Endothelial cell of umbilical vein (primary cell): Measurements from ENCODE around the gene TENM4. TPM values are rescaled to one million over a fixed set of nuclear protein-coding genes. Genes with fewer than 3 reads are reported as not detected.

Experiments used
- BruUV-seq: library from RNA; stranded (reverse); fragments of 400-500 nt; replicated peaks from 2 replicates; lab custom pipeline; 2021; lab: Mats Ljungman, UMichigan
- CTCF ChIA-PET: fragments of 300-600, 350-600 bp; sonication (Branson Sonifier 250); formaldehyde crosslinking; loops from one replicate; lab custom pipeline; 2021; ENCODE audit warnings: antibody characterized with exemption, inconsistent platforms; lab: Charles Lee
- POLR2A ChIA-PET: fragments of 300-600, 350-600 bp; sonication (Branson Sonifier 250); formaldehyde crosslinking; loops from one replicate; lab custom pipeline; 2021; ENCODE audit warnings: antibody characterized with exemption, inconsistent platforms; lab: Charles Lee
- DNase-seq: peaks from one replicate; pipeline ENCODE4 v3.0.0-alpha.2; 2011; ENCODE audit warnings: low read depth, low spot score
- FAIRE-seq: peaks from 2 replicates; lab custom pipeline; 2011; peaks lifted over from hg19 to GRCh38; lab: Jason Lieb, UNC
- H2AFZ ChIP-seq: 2 replicates; pipeline ENCODE4 v1.6.0; 2012; ENCODE audit warnings: low read depth, low read length, control low read depth, inconsistent platforms
- H3K27ac ChIP-seq: 2 replicates; pipeline ENCODE4 v1.5.1; 2011; ENCODE audit warnings: low read depth, mild to moderate bottlenecking, control low read depth, low read length, moderate library complexity; ENCODE audit not compliant: insufficient read depth
- H3K27me3 ChIP-seq, 2 experiments: 2 replicates each; pipeline versions ENCODE4 v1.6.0 to v1.6.1; 2011; ENCODE audit warnings: low read length in 2 of 2, mixed read lengths in 1 of 2; ENCODE audit not compliant: control insufficient read depth in 2 of 2, insufficient read depth in 2 of 2
- H3K36me3 ChIP-seq, 2 experiments: 2 replicates in 1 of 2; 3 replicates in 1 of 2; pipeline ENCODE4 v1.5.1; 2011; ENCODE audit warnings: low read length in 2 of 2, mild to moderate bottlenecking in 1 of 2, moderate library complexity in 1 of 2; ENCODE audit not compliant: control insufficient read depth in 2 of 2, insufficient read depth in 2 of 2; ENCODE audit errors: extremely low read depth in 1 of 2
- H3K4me1 ChIP-seq: 3 replicates; pipeline ENCODE4 v1.5.1; 2011; ENCODE audit warnings: mild to moderate bottlenecking, low read length; ENCODE audit not compliant: control insufficient read depth, insufficient read depth; ENCODE audit errors: extremely low read depth
- H3K4me2 ChIP-seq: 2 replicates; pipeline ENCODE4 v1.6.1; 2011; ENCODE audit warnings: low read length, control low read depth, mixed read lengths; ENCODE audit not compliant: insufficient read depth
- H3K4me3 ChIP-seq, 3 experiments: fragments of 200-600 bp in 1 of 3; sonication (generic), shearing (Covaris generic) in 1 of 3; replicated peaks in 1 of 3; 2 replicates each; pipeline ENCODE4 v1.5.1; 2011 to 2016; ENCODE audit warnings: control low read depth in 3 of 3, low read length in 3 of 3, mild to moderate bottlenecking in 2 of 3, inconsistent platforms in 1 of 3, low read depth in 1 of 3, moderate library complexity in 1 of 3; ENCODE audit not compliant: insufficient read depth in 1 of 3
- H3K79me2 ChIP-seq: 2 replicates; pipeline ENCODE4 v1.6.0; 2012; ENCODE audit warnings: low read length, inconsistent platforms; ENCODE audit not compliant: control insufficient read depth, insufficient read depth
- H3K9ac ChIP-seq: replicated peaks from 2 replicates; pipeline ENCODE3; 2011; ENCODE audit warnings: low read length, control low read depth; ENCODE audit not compliant: insufficient read depth; ENCODE audit errors: extremely low read depth
- H3K9me1 ChIP-seq: replicated peaks from 3 replicates; pipeline ENCODE4 v1.6.0; 2011; ENCODE audit warnings: mild to moderate bottlenecking, low read length; ENCODE audit not compliant: control insufficient read depth, insufficient read depth; ENCODE audit errors: extremely low read depth
- H3K9me3 ChIP-seq: replicated peaks from 2 replicates; pipeline ENCODE4 v1.5.1; 2012; ENCODE audit warnings: low read length, inconsistent platforms; ENCODE audit not compliant: control insufficient read depth, insufficient read depth
- H4K20me1 ChIP-seq: replicated peaks from 2 replicates; pipeline ENCODE3; 2011; ENCODE audit warnings: mild to moderate bottlenecking, low read length; ENCODE audit not compliant: control insufficient read depth, insufficient read depth; ENCODE audit errors: extremely low read depth
- CTCF ChIP-seq, 2 donors: IDR thresholded peaks; 1 replicate in 1 of 2; 2 replicates in 1 of 2; pipeline ENCODE4 v1.5.1; 2011; ENCODE audit warnings: low read length in 2 of 2, mild to moderate bottlenecking in 2 of 2, moderate library complexity in 2 of 2, control low read depth in 1 of 2, inconsistent platforms in 1 of 2, low read depth in 1 of 2; ENCODE audit not compliant: insufficient read depth in 1 of 2; ENCODE audit errors: extremely low read depth in 1 of 2
- EZH2 ChIP-seq: IDR thresholded peaks from 2 replicates; pipeline ENCODE4 v1.6.1; 2012; ENCODE audit warnings: borderline replicate concordance, low read depth, mild to moderate bottlenecking, moderate library complexity, low read length, inconsistent platforms; ENCODE audit not compliant: severe bottlenecking
- FOS ChIP-seq: IDR thresholded peaks from 2 replicates; pipeline ENCODE4 v1.6.1; 2011; ENCODE audit warnings: mild to moderate bottlenecking, low read length, moderate library complexity, borderline replicate concordance; ENCODE audit not compliant: insufficient read depth
- GATA2 ChIP-seq: IDR thresholded peaks from 2 replicates; pipeline ENCODE4 v1.7.0; 2011; ENCODE audit warnings: low read depth, mild to moderate bottlenecking, moderate library complexity, mixed read lengths, low read length; ENCODE audit not compliant: insufficient read length, insufficient read depth
- JUN ChIP-seq: IDR thresholded peaks from 2 replicates; pipeline ENCODE4 v1.6.1; 2011; ENCODE audit warnings: borderline replicate concordance, low read depth; ENCODE audit not compliant: insufficient read length, insufficient read depth
- MAX ChIP-seq: IDR thresholded peaks from 2 replicates; pipeline ENCODE4 v1.6.1; 2011; ENCODE audit not compliant: insufficient read depth, insufficient read length
- MYC ChIP-seq: IDR thresholded peaks from one replicate; pipeline ENCODE4 v1.6.1; 2011; ENCODE audit warnings: mild to moderate bottlenecking, low read depth, low read length
- POLR2A ChIP-seq: IDR thresholded peaks from 2 replicates; pipeline ENCODE4 v1.6.1; 2012; ENCODE audit warnings: low read depth, mild to moderate bottlenecking, control low read depth, low read length
- dilution Hi-C: fragments of 300-500 bp; cut with MboI; formaldehyde crosslinking; loops from one replicate; pipeline ENCODE4 v1.15.0; 2019; ENCODE audit warnings: low sequenced_read_pairs; ENCODE audit not compliant: extremely low pct_ligation_motif_present
- intact Hi-C: fragments of 100-400 bp; cut with micrococcal nuclease; formaldehyde crosslinking; loops from one replicate; pipeline ENCODE4 v1.10.0; 2022
- polyA plus RNA-seq, 4 experiments: library from polyadenylated mRNA; depleted of rRNA in 3 of 4; stranded (reverse) in 3 of 4; unstranded in 1 of 4; fragments of >200 nt; gene quantifications; 2 replicates each; pipeline versions ENCODE4 v1.2.1 to v1.2.3, GENCODE V29; 2011 to 2012; ENCODE audit warnings: missing spikeins in 1 of 4
- total RNA-seq: library from RNA; stranded (reverse); gene quantifications from 2 replicates; pipeline ENCODE4 v1.2.3, GENCODE V29; 2021

Gene TENM4
- total and polyA plus RNA-seq, 2 donors (not counting 3 experiments of a cell fraction or from before 2014, with no cell fraction given) = 0.06 to 0.27 TPM

GRCh38 chr11:79155237-79155636, 285.6 kb downstream of the TENM4 start:
- Histone ChIP-seq H3K79me2 (no peaks in the 10 kb centered on the region), H3K4me3 (no peak overlapping the region), H3K27me3 (no peaks in the 10 kb centered on the region), H3K4me2 (no peak overlapping the region), H2AFZ (no peak overlapping the region), H3K9me1 (no peaks in the 10 kb centered on the region), H4K20me1 (no peaks in the 10 kb centered on the region), H3K9ac (no peak overlapping the region), H3K4me1 (no peaks in the 10 kb centered on the region), H3K36me3 (no peaks in the 10 kb centered on the region), H3K27ac (no peak overlapping the region), H3K9me3 (no peaks in the 10 kb centered on the region)
- no peak for DNase-seq
- ChIA-PET CTCF (no interaction called here), POLR2A (no interaction called here)
- dilution Hi-C loops (no loop called here), intact Hi-C loops (no loop called here)
- FAIRE-seq = no peak
- no peak for TF ChIP-seq GATA2
- TF ChIP-seq JUN = no peak
- TF ChIP-seq POLR2A = no peak
- no peak for TF ChIP-seq EZH2
- TF ChIP-seq CTCF (IDR thresholded peaks at IDR 0.05; ENCODE audit: extremely low read depth in 1 of 2, insufficient read depth in 1 of 2, low read depth in 1 of 2, low read length in 2 of 2) = no peak
- TF ChIP-seq FOS = no peak
- TF ChIP-seq MYC = no peak
- TF ChIP-seq MAX = no peak
- no TSS peak for BruUV-seq
